ENCODE results near the gene ST6GALNAC1. TPM values are rescaled to one million over a fixed set of nuclear protein-coding genes. Genes with fewer than 3 reads are reported as not detected.

ST6GALNAC1 gene
- total RNA-seq, 1 experiment from 2014 or later = not detected

GRCh38 chr17:76671123-76671911, 27.8 kb upstream of the ST6GALNAC1 start:
- H3K27ac ChIP-seq (ENCODE audit: low read depth, low read length, poor library complexity, severe bottlenecking) = peak overlapping the region; percentile 64
- TF ChIP-seq EZH2 (IDR thresholded peaks at IDR 0.05; ENCODE audit: borderline replicate concordance, low read depth, low read length, poor library complexity, severe bottlenecking) = no peak
- no peak for TF ChIP-seq CTCF (conservative IDR thresholded peaks at IDR 0.05; ENCODE audit: low read depth, low read length)
- BruUV-seq (replicated peaks) = no TSS peak

GRCh38 chr17:76670718-76671122, 27.2 kb upstream of the ST6GALNAC1 start:
- POLR2A ChIA-PET (ENCODE audit: low non-redundant PET) = interaction anchor here (0.5 kb wide), 1 partner anchor 56 kb away, joined by 3 read pairs; the partner anchor contains the start of genes JMJD6 and METTL23
- CTCF ChIA-PET = interaction anchor here (0.6 to 1.6 kb wide), 2 partner anchors 11 kb away, joined by 3 to 6 read pairs; no protein-coding TSS in a partner anchor
- TF ChIP-seq EZH2 (IDR thresholded peaks at IDR 0.05; ENCODE audit: borderline replicate concordance, low read depth, low read length, poor library complexity, severe bottlenecking) (no peak), CTCF (conservative IDR thresholded peaks at IDR 0.05; ENCODE audit: low read depth, low read length) (no peak)
- no peaks in the 10 kb centered on the region for H3K27me3 ChIP-seq (replicated peaks; ENCODE audit: insufficient read depth, low read depth, low read length, poor library complexity)
- H3K9me3 ChIP-seq (ENCODE audit: low read depth, low read length, poor library complexity, severe bottlenecking) = no peaks in the 10 kb centered on the region
- DNase-seq (ENCODE audit: low spot score) = no peak
- no TSS peak for BruUV-seq (replicated peaks)
- H3K27ac ChIP-seq (ENCODE audit: low read depth, low read length, poor library complexity, severe bottlenecking) = peak overlapping the region; percentile 64
- no peaks in the 10 kb centered on the region for H3K36me3 ChIP-seq (ENCODE audit: insufficient read depth, low read length, poor library complexity, severe bottlenecking)
- intact Hi-C loops (cut with micrococcal nuclease; ENCODE audit: unreplicated experiment) = loop anchor here (5.0 kb wide), 1 partner anchor 113 kb away; no protein-coding TSS in a partner anchor
- H3K4me1 ChIP-seq (ENCODE audit: insufficient read depth, low read length, poor library complexity, severe bottlenecking) = peaks cover 16% of the 10 kb centered on the region
- no peak overlapping the region for H3K4me3 ChIP-seq (ENCODE audit: low read depth, low read length, poor library complexity, severe bottlenecking)

More at GRCh38 chr17:76671123-76671911, 27.8 kb upstream of the ST6GALNAC1 start:
- no peaks in the 10 kb centered on the region for H3K36me3 ChIP-seq (ENCODE audit: insufficient read depth, low read length, poor library complexity, severe bottlenecking)
- H3K4me1 ChIP-seq (ENCODE audit: insufficient read depth, low read length, poor library complexity, severe bottlenecking) = peaks cover 16% of the 10 kb centered on the region
- intact Hi-C loops (cut with micrococcal nuclease; ENCODE audit: unreplicated experiment) = loop anchor here (5.0 kb wide), 1 partner anchor 114 kb away; no protein-coding TSS in a partner anchor
- no peaks in the 10 kb centered on the region for H3K9me3 ChIP-seq (ENCODE audit: low read depth, low read length, poor library complexity, severe bottlenecking)
- POLR2A ChIA-PET (ENCODE audit: low non-redundant PET) = interaction anchor here (0.5 to 0.7 kb wide), 2 partner anchors 30 to 55 kb away, joined by 3 read pairs; partner anchors contain the start of genes JMJD6 and METTL23
- CTCF ChIA-PET = interaction anchor here (1.6 kb wide), 1 partner anchor 10 kb away, joined by 6 read pairs; no protein-coding TSS in a partner anchor
- no peaks in the 10 kb centered on the region for H3K27me3 ChIP-seq (replicated peaks; ENCODE audit: insufficient read depth, low read depth, low read length, poor library complexity)
- DNase-seq (ENCODE audit: low spot score) = peak; percentile 100
- H3K4me3 ChIP-seq (ENCODE audit: low read depth, low read length, poor library complexity, severe bottlenecking) = peak overlapping the region; percentile 66

- intact Hi-C loops (cut with micrococcal nuclease; ENCODE audit: unreplicated experiment) = loop anchor here (5.0 kb wide), 1 partner anchor 113 kb away; no protein-coding TSS in a partner anchor
- no peak overlapping the region for H3K4me3 ChIP-seq (ENCODE audit: low read depth, low read length, poor library complexity, severe bottlenecking)
- no peaks in the 10 kb centered on the region for H3K9me3 ChIP-seq (ENCODE audit: low read depth, low read length, poor library complexity, severe bottlenecking)
- POLR2A ChIA-PET (ENCODE audit: low non-redundant PET) = no interaction called here
- H3K36me3 ChIP-seq (ENCODE audit: insufficient read depth, low read length, poor library complexity, severe bottlenecking) = no peaks in the 10 kb centered on the region
- CTCF ChIA-PET = interaction anchor here (0.6 kb wide), 2 partner anchors 11 to 27 kb away, joined by 3 read pairs; no protein-coding TSS in a partner anchor
- no TSS peak for BruUV-seq (replicated peaks)
- TF ChIP-seq EZH2 (IDR thresholded peaks at IDR 0.05; ENCODE audit: borderline replicate concordance, low read depth, low read length, poor library complexity, severe bottlenecking) (no peak), CTCF (conservative IDR thresholded peaks at IDR 0.05; ENCODE audit: low read depth, low read length) (no peak)
- DNase-seq (ENCODE audit: low spot score) = no peak
- no peaks in the 10 kb centered on the region for H3K27me3 ChIP-seq (replicated peaks; ENCODE audit: insufficient read depth, low read depth, low read length, poor library complexity)
- H3K4me1 ChIP-seq (ENCODE audit: insufficient read depth, low read length, poor library complexity, severe bottlenecking) = peaks cover 16% of the 10 kb centered on the region
- H3K27ac ChIP-seq (ENCODE audit: low read depth, low read length, poor library complexity, severe bottlenecking) = no peak overlapping the region
Measured at GRCh38 chr17:76670020-76670717, 26.6 kb upstream of the ST6GALNAC1 start.

All from A673 (cell line).